ENCODE measurements around the gene NOXO1. TPM values are rescaled to one million over a fixed set of nuclear protein-coding genes. Genes with fewer than 3 reads are reported as not detected.
A peak's percentile ranks its signal among the peaks of the same experiment; 100 is the strongest.
"Not testable (repeated sequence)": the region's sequence is repeated elsewhere in the genome, so short reads cannot be mapped to it uniquely, and the experiment has no call there.

NOXO1 gene
- total RNA-seq, 1 donor from 2014 or later, result not detected

DNA sequence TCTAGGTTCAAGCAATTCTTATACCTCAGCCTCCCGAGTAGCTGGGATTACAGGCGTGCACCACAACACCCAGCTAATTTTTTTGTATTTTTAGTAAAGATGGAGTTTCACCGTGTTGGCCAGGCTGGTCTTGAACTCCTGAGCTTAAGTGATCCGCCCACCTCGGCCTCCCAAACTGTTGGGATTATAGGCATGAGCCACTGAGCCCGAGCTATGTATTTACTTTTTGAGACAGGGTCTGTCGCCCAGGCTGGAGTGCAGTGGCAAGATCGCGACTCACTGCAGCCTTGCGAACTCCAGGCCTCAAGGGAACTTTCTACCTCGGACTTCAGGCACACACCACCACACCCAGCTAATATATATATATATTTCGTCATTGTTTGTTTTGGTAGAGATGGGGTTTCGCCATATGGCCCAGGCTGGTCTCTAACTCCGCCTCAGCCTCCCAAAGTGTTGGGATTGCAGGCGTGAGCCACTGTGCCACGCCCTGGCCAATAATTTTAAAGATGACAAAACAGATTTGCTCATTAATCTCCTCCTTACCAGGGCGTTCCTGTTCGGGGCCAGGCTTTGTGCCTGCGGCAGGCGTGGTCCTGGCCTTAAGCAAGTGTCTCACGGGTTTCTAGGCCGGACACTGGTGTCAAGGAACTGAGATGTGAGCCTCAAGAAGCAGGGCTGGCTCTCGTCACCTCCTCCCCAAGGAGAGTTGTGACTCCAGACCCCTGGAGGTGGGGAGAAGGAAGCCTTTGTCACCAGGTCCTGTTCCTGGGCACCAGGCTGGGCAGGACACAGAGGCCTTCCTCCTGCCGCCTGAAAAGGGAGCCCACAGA lies 34.1 kb upstream of the NOXO1 start:
- intact Hi-C loops (cut with DNase I), result no loop called here

DNA sequence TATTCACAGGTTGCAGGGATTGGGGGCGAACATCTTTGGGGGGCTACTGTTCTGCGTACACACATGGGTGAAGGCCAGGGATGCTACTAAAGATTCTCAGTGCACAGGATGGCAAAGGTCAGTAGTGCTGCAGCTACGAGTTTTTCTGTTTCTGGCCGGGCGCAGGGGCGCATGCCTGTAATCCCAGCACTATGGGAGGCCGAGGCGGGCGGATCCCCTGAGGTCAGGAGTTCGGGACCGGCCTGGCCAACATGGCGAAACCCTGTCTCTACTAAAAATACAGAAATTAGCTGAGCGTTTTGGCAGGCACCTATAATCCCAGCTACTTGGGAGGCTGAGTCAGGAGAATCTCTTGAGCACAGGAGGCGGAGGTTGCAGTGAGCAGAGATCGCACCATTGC lies 32.3 kb upstream of the NOXO1 start:
- no peak for ATAC-seq
- DNase-seq (ENCODE audit: low spot score), result no peak
- intact Hi-C loops (cut with DNase I), result no loop called here

More for the DNA sequence above, 34.1 kb upstream of the NOXO1 start:
- ATAC-seq, result no peak
- DNase-seq (ENCODE audit: low spot score), result no peak

DNA sequence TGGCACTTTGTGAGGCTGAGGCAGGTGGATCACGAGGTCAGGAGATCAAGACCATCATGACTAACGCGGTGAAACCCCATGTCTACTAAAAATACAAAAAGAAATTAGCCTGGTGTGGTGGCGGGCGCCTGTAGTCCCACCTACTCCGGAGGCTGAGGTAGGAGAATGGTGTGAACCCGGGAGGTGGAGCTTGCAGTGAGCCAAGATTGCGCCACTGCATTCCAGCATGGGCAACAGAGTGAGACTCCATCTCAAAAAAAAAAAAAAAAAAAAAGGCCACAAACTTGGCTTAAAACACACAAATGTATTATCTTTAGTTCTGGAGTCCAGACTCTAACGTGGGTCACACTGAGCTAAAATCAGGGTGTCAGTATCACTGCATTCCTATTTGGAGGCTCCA lies 30.5 kb upstream of the NOXO1 start:
- DNase-seq (ENCODE audit: low spot score); ATAC-seq; intact Hi-C loops (cut with DNase I): not testable (repeated sequence)

DNA sequence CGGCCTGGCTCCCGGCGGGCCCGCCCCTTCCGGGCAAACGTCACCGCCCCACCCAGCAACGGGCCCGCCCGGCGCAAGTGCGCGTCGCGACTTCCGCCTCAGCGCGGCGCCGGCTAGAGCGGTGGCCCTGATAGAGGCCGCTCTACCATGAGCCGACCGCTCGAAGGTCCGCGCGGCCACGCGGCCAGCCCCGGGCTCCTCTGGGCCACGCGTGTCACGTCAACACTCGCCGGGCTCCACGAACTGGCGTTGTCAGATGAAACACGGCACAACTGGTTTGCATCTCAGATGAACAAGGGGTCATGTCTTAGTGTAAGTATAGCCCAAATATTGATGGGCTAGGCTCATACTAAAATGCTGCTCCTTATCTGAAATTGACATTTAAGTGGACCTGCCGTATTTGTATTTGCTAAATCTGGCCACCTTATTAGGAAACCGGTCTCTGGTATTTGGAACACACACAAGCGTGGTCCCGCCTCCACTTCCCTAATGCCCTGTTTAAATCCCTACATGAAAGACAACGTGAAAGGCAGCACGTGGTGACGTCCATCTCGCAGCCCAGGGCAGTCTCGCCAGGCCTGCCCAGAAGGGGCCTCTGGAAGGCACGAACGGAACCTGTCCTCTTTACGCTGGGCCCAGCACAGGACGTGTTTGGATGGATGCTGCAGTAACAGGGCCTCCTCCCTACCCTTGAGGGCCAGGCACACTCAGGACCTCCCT lies 28.7 kb upstream of the NOXO1 start, which contains the start of gene ZNF598:
ZNF598 (minus strand) TSS at position 31 of the 720 bp plus-strand sequence.
- intact Hi-C loops (cut with DNase I), result loop anchor here (5.0 kb wide), 1 partner anchor 247 kb away; no protein-coding TSS in a partner anchor
- peak; percentile 89 for DNase-seq (ENCODE audit: low spot score)
- peak; percentile 95 for ATAC-seq

DNA sequence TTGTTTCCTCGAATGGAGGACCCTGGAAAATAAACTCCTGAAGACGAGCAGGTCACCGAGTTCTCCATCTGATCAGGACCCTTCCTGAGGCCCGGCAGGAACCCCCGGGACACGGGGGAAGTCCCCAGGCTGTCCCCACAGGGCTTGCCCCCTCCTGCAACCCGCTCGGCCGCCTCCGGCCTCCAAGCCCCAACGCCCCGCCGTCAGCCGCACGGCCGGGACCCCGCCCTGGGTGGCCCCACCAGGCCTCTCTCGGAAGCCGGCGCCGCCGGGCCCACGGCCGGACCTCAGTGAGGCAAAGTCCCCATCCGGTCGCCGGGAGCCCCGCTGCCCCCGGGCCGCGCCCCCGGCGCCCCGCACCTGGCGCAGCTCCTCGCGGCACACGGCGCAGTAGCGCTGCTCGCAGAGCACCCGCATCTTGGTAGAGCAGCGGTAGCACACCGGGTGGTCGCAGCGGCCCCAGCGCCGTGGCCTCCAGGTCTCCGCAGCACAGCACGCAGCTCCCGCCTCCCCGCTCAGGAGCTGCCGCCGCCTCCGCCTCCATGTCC lies 28.0 kb upstream of the NOXO1 start:
- intact Hi-C loops (cut with DNase I), result loop anchor here (5.0 kb wide), 1 partner anchor 248 kb away; no protein-coding TSS in a partner anchor
- DNase-seq (ENCODE audit: low spot score), result peak; percentile 68
- ATAC-seq, result no peak

DNA sequence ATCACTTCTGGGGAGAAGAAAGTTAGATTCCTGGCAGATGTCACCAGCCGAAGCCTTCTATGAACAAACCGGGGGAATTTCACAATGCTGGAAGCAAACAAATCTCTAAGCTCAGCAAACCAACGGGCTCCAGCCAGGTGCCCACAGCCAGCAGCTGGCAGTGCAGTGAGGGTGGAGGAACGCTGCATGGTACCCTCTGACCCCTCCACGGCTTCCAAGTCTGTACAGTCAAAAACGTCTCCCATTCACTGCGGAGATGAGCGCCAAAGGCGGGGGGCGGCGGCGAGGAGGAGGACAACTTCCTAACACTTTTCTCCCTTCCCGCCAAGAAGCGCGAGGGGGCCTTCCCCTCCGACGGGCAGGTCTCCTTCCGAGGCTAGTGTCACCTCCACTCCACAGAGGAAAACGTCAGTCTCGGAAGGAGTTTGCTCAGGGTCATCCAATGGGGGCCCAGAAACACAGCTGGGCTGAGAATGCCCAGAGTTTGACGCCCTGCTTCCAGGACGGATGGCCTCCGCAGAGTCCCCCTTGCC lies 27.4 kb upstream of the NOXO1 start:
- DNase-seq (ENCODE audit: low spot score) (peak; percentile 67), ATAC-seq (no peak)
- intact Hi-C loops (cut with DNase I), result loop anchor here (5.0 kb wide), 1 partner anchor 249 kb away; no protein-coding TSS in a partner anchor

DNA sequence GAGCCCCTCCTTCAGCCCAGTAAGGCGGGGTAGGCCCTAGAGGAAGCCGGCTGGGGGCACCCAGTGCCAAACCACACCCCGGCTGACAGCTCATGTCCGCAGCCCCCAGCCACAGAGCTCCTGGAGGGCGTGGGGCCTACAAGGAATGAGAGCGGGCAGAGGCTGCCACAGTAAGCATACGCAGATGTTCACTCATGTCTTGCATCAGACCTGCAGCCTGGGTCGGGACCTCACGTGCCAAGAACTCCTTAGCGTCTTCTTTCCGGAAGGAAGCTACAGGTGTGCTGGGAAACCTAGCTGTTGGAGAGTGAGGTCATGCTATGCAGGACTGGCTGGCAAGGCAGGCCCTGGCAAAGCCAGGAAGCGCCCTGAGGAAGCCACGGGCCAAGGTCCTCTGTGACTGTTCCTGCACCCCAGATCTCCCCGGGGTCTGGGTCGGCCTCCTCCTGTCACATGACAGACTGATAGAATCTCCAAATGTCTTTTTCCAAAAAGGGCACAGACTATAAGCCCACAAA lies 26.8 kb upstream of the NOXO1 start:
- ATAC-seq, result peak; percentile 3
- intact Hi-C loops (cut with DNase I), result loop anchor here (5.0 kb wide), 1 partner anchor 249 kb away; no protein-coding TSS in a partner anchor
- no peak for DNase-seq (ENCODE audit: low spot score)

DNA sequence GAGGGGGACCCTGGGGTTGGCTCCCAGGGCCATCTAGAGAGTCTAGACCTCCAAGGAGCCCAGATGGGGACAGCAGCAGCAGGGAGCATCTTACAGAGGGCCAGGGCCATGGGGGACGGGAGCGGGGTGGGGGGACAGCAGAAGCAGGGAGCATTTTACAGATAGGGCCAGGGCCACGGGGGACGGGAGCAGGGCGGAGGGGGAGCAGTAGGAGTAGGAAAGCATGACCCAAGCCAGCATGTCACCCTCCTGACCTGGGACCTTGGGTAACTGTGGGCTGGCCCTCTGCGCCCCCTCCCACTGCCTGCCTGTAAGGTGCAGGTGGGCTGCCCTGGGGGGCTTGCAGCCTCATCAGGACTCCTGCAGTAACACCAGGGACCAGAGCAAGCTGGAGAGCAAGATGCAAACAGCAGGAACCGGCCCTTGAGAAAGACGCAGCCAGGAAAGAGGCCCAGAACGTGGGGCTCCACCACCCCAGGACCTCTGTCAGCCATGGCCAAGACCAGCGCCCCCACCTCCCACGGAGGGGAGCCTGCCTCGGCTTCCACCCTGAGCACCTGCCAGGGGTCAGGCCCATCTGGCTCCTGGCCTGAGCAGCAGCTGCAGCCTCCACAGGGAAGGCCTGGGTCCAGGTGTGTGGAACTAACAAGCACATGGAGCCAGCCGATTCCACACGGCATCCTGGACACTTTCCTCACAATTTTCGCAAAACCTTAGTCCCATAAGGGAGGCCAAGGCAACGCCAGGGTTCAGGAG lies 26.0 kb upstream of the NOXO1 start:
- intact Hi-C loops (cut with DNase I), result loop anchor here (5.0 kb wide), 1 partner anchor 250 kb away; no protein-coding TSS in a partner anchor
- no peak for DNase-seq (ENCODE audit: low spot score)
- ATAC-seq, result no peak

DNA sequence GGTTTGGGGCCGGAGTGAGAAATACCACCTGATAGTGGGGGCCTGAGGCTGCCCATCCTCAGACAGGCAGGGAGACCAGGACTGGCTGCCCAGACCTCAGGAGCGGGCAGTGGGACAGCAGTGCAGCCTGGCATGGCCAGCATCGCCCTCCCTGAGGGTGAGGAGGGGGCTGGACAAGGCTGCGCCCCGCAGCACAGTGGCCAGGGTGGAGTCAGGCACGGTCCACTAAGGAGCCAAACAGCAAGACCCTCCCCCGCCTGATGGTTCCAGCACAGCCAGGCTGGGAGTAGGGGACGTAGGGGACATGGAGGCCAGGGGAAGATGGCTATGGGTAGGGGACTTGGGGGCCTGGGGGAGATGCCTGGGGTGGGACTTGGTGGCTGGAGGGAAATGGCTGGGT lies 25.0 kb upstream of the NOXO1 start:
- DNase-seq (ENCODE audit: low spot score) (no peak), ATAC-seq (no peak)
- intact Hi-C loops (cut with DNase I), result loop anchor here (5.0 kb wide), 1 partner anchor 251 kb away; no protein-coding TSS in a partner anchor

DNA sequence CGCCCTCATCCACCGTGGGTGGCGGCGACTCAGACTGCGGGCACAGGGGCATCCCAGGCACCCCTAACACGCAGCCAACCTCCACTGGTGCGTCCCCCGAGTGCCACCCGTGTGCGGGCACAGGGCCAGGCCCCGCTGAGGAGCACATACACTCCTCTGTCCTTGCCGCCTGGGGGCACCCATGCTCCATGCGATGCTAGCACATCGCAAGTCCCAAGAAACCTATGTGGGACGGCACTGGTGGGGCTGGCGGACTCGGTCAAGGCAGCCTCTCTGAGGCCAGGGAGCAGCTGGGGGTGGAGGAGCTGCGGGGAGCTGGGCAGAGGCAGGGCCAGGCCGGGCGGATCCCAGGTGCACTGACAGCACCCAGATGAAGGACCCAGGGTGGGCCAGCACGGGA lies 24.4 kb upstream of the NOXO1 start:
- intact Hi-C loops (cut with DNase I), result loop anchor here (5.0 kb wide), 1 partner anchor 252 kb away; no protein-coding TSS in a partner anchor
- DNase-seq (ENCODE audit: low spot score) (peak; percentile 72), ATAC-seq (no peak)

DNA sequence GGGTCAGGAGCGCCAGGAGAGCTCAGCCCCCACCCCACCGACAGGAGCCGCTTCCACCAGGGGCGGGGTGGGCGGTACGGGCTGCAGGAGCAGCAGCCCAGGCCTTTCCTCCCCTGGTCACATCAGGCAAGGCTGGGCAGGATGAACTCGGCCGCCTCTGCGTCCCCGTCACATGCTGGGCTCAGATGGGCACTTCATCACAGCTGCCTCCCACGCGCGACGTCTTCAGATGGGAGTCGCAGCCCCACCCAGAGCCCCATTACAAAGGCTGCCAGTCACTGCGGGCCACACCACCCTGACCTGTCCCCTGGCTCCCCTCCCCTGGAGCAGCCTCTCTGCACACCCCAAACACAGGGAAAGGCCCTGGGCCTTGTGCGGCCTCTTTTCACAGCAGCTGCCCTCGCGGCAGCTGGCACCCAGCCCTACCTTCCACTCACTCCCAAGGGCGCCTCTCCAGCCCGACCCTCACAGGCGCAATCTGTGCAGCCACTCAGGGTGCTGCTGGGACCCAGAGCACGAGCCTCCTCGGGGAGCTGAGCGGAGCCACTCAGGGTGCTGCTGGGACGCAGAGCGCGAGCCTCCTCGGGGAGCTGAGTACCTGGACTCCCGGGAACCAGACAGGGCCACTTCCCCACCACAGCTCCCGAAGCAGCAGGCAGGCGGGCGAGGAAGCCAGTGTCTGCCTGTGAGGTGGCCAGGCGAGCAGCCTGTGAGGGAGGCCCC lies 23.7 kb upstream of the NOXO1 start:
- no peak for DNase-seq (ENCODE audit: low spot score)
- ATAC-seq, result peak; percentile 3
- intact Hi-C loops (cut with DNase I), result loop anchor here (5.0 kb wide), 1 partner anchor 252 kb away; no protein-coding TSS in a partner anchor

DNA sequence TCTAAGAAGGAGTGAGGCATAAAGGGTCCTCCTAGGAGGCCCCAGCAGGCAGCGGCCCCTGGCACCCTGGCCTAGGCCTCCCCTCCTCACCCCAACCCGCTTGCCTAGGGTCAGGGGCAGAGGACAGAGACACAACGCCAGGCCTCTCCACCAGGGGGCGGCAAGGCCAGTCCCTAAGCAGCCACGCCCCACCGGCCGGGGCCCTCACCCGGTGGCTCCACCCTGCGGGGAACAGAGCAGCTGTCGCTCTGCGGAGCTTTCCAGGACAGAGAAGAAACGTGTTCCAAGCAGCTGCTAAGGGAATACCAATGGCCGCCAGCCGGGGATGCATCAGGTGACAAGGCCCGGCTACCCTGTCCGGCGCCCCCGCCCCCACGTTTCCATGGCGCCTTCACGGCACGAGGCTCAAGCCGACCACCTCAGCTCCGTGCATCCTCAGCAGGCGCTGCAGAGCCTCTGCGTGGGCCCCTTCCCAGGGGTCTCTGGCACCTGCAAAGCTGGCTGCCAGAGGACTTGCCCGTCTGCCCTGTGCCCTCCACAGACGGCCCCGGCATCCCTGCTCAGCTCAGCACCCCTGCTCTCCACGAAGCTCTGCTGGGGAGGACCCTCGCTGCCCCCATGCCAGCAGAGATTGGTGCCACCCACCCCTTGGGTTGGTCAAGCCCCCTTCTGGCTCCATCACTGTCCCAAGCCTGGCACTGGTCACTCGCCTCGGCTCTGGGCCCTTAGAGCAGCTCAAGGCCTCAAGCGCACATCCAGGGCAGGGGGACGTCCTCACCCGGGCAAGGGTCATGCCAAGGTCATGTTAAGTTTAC lies 22.8 kb upstream of the NOXO1 start:
- intact Hi-C loops (cut with DNase I), result no loop called here
- DNase-seq (ENCODE audit: low spot score), result peak; percentile 88
- ATAC-seq, result peak; percentile 76

DNA sequence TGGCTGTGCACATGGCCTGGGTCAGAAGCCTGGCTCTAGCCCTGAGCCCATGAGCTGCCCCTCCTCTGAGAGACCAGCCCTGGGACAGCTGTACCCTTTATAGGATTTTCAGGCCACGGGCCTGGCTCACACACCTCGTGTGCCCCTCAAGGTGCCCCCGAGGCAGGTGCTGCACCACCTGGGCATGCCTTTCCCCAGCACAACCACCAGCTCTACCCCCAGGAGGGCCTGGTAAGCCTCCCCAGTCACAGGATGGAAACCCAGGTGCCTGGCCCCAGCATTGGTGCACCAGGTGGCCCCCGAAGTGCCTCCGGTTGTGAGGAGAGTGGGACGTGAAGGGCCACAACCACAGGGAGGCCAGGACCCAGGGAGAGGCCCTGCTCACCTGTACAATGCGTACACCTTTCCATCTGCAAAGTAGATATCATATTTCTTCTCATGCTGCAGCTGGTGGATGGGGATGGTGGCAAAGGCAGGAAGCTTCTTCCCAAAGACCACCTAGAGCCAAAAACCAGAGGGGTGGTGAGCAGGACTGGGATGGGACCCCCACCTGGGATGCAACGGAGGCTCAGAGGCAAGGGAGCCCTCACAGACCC lies 22.1 kb upstream of the NOXO1 start:
- intact Hi-C loops (cut with DNase I), result no loop called here
- no peak for DNase-seq (ENCODE audit: low spot score)

DNA sequence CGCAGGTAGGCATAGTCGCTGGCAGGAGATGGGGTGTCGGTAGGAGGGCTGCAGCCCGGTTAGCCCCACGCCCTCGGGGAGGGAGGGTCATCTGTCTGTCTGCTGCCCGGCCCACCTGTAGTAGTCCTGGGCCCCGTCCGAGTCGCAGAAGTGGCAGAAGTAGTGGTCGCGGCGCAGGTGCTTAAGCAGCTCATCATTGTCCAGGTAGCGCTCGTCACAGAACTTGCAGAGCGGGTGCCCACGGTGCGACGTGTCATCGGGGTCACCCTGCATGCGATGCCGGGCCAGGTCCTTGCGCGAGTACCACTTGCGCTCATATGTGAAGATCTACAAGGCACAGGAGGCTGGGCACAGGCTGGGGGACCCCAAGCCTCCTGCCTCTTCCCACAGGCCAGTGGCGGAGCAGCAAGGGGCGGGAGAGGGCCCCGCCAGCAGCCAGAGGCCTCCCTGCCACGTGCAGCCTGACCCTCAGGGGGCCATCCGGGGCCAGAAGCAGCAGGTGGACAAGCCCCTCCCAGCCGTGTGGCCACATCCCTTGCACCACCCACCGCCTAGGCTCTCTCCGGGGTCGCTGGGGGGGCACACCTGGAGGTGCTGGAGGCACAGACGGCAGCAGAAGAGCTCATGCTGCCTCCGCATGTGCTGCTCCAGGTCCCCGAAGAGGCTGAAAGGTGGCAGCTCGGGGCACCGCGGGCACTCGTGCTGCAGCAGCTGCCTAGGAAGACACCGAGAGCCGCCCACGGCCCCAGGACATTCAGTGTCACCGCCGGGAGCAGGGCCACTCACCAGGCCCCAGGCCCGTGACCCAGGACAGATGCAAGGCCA lies 21.3 kb upstream of the NOXO1 start:
- ATAC-seq, result no peak
- intact Hi-C loops (cut with DNase I), result no loop called here
- no peak for DNase-seq (ENCODE audit: low spot score)

More for the DNA sequence above, 22.1 kb upstream of the NOXO1 start:
- no peak for ATAC-seq

DNA sequence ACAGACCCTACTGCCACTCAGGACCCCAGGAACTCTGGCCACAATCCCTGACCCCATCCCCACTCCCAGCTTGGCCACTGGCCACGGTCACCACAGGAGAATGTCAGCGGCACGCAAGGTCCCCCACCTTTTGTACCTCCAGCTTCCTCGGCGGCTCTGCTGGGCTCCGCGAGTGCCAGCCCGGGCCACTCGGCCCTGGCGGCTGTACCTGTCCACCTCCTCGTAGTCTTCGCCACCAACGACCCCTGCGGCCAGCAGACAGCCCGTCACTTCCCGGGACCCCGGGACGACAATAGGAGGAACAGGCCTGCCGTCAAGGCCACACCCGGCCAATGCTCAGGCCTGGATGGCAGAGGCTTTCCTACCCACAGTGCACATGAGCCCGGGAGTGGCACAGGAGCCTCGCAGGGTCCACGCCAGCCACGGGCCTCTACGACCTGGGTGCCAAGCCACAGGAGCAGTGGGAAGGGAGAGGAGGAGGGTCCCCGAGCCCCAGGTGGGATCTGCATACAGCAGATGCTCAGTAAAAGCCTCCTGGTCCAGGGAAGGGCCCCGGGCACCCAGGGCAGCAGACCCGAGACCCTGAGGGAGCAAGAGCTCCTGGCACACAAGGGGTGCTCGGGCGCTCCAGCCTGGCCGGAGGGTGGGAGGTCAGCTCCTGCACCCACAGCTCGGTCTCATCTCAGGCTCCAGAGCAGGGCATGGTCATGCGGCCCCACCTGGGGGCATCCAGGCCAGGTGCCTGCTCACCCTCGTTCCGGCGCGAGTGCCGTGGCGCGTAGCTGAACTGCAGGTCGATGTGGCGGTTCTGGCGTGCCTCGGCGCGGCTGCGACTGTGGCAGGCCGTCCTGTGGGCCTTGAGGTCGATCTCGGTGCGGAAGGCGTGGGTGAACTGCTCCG lies 20.4 kb upstream of the NOXO1 start:
- DNase-seq (ENCODE audit: low spot score) (no peak), ATAC-seq (no peak)
- intact Hi-C loops (cut with DNase I), result no loop called here
